ENCODE results near the gene DAPP1. TPM values are rescaled to one million over a fixed set of nuclear protein-coding genes. Genes with fewer than 3 reads are reported as not detected.

DAPP1 gene
- total RNA-seq, 1 experiment from 2014 or later: 7.9 TPM

GRCh38 chr4:99815597-99816011 is 1.0 kb upstream of the DAPP1 start:
- Histone ChIP-seq H3K27me3 (ENCODE audit: insufficient read depth, low read depth) (no peaks in the 10 kb centered on the region), H3K4me1 (replicated peaks; ENCODE audit: insufficient read depth) (peaks cover 39% of the 10 kb centered on the region), H2AFZ (no peak overlapping the region), H3K4me3 (no peak overlapping the region; the same call in 1 of the 2 replicates), H4K20me1 (ENCODE audit: insufficient read depth) (no peaks in the 10 kb centered on the region), H3K9me3 (ENCODE audit: insufficient read depth, low read depth) (no peaks in the 10 kb centered on the region), H3F3A (ENCODE audit: insufficient read depth, low read depth) (peaks cover 36% of the 10 kb centered on the region), H3K9me2 (ENCODE audit: insufficient read depth) (no peaks in the 10 kb centered on the region), H3K79me2 (ENCODE audit: low read depth) (peaks cover 24% of the 10 kb centered on the region), H3K4me2 (peak overlapping the region; percentile 84), H3K27ac (peak overlapping the region; percentile 100), H3K36me3 (ENCODE audit: low read depth) (no peaks in the 10 kb centered on the region)
- peak; percentile 72 to 100 for DNase-seq
- CTCF ChIA-PET: no interaction called here
- POLR2A ChIA-PET (ENCODE audit: unreplicated experiment): interaction anchor here (0.7 kb wide), 2 partner anchors 149 to 732 kb away, joined by 3 to 4 read pairs; no protein-coding TSS in a partner anchor
- BruUV-seq (replicated peaks): no TSS peak
- no peak for TF ChIP-seq EZH2 (IDR thresholded peaks at IDR 0.05; ENCODE audit: low read depth)
- intact Hi-C loops (cut with micrococcal nuclease; ENCODE audit: unreplicated experiment): loop anchor here (1.0 to 5.0 kb wide), 3 partner anchors 93 to 158 kb away; partner anchors contain the start of genes C4orf54 and H2AZ1

DNA sequence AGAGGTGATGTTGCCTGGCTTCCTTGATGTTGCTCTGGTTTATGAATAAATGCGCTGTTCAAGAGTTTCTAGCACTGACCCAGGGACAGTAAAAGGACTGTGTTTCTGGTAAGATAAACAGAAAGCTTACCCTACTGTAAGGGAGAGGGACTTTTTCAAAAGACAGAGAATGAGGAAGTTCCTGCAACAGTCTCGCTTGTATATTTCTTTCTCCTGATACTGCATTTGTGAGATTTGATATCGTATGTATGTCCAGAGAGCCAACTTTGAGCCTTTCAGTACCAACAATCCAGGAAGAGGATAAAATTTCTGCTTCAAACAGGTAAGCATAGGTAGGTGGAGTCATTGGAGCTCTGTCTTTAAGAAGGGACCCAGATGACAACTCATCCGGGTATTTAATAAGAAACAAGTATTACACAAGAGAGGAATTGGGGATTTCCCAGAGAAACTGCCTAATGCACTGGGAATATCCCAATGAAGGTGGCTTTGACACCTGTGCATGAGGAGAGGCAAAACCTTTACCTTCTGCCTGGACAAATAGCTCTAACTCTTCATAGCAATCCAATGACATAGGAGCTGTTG is 773 bp downstream of the DAPP1 start:
- Histone ChIP-seq H3K4me2 (peak overlapping the region; percentile 84), H3K36me3 (ENCODE audit: low read depth) (no peaks in the 10 kb centered on the region), H3K9me2 (ENCODE audit: insufficient read depth) (no peaks in the 10 kb centered on the region), H3F3A (ENCODE audit: insufficient read depth, low read depth) (peaks cover 36% of the 10 kb centered on the region), H3K4me3 (peak overlapping the region; percentile 65), H3K27ac (peak overlapping the region; percentile 100), H4K20me1 (ENCODE audit: insufficient read depth) (no peaks in the 10 kb centered on the region), H2AFZ (no peak overlapping the region), H3K4me1 (replicated peaks; ENCODE audit: insufficient read depth) (peaks cover 39% of the 10 kb centered on the region), H3K9me3 (ENCODE audit: insufficient read depth, low read depth) (no peaks in the 10 kb centered on the region), H3K79me2 (ENCODE audit: low read depth) (peaks cover 24% of the 10 kb centered on the region), H3K27me3 (ENCODE audit: insufficient read depth, low read depth) (no peaks in the 10 kb centered on the region)
- peak; percentile 7 to 80 for DNase-seq
- CTCF ChIA-PET: interaction anchor here (1.0 kb wide), 1 partner anchor 133 kb away, joined by 4 read pairs; no protein-coding TSS in a partner anchor
- intact Hi-C loops (cut with micrococcal nuclease; ENCODE audit: unreplicated experiment): loop anchor here (5.0 kb wide), 2 partner anchors 95 to 160 kb away; partner anchors contain the start of gene C4orf54
- 0 out of 2 replicates have a peak, but pooled peaks have one; percentile 10 for TF ChIP-seq CTCF (conservative IDR thresholded peaks at IDR 0.05)
- TF ChIP-seq EZH2 (IDR thresholded peaks at IDR 0.05; ENCODE audit: low read depth): no peak
- BruUV-seq (replicated peaks): no TSS peak
- POLR2A ChIA-PET (ENCODE audit: unreplicated experiment): interaction anchor here (0.8 kb wide), 2 partner anchors 63 to 729 kb away, joined by 4 to 6 read pairs; partner anchors contain the start of gene ADH5

GRCh38 chr4:99818661-99819060 is 2.0 kb downstream of the DAPP1 start:
- Histone ChIP-seq H3K27ac (no peak overlapping the region; the same call in 1 of the 2 replicates), H3K36me3 (ENCODE audit: low read depth) (no peaks in the 10 kb centered on the region), H3F3A (ENCODE audit: insufficient read depth, low read depth) (peaks cover 36% of the 10 kb centered on the region), H3K27me3 (ENCODE audit: insufficient read depth, low read depth) (no peaks in the 10 kb centered on the region), H3K4me2 (peak overlapping the region; percentile 84), H3K79me2 (ENCODE audit: low read depth) (peaks cover 28% of the 10 kb centered on the region), H4K20me1 (ENCODE audit: insufficient read depth) (no peaks in the 10 kb centered on the region), H3K4me3 (0 out of 2 replicates have a peak overlapping the region, but pooled peaks have one; percentile 65), H3K9me3 (ENCODE audit: insufficient read depth, low read depth) (no peaks in the 10 kb centered on the region), H2AFZ (no peak overlapping the region), H3K9me2 (ENCODE audit: insufficient read depth) (no peaks in the 10 kb centered on the region), H3K4me1 (replicated peaks; ENCODE audit: insufficient read depth) (peaks cover 39% of the 10 kb centered on the region)
- no TSS peak for BruUV-seq (replicated peaks)
- no peak for DNase-seq
- intact Hi-C loops (cut with micrococcal nuclease; ENCODE audit: unreplicated experiment): loop anchor here (5.0 kb wide), 2 partner anchors 96 to 161 kb away; partner anchors contain the start of gene C4orf54
- ChIA-PET CTCF (no interaction called here), POLR2A (ENCODE audit: unreplicated experiment) (no interaction called here)
- no peak for TF ChIP-seq CTCF (conservative IDR thresholded peaks at IDR 0.05)
- no peak for TF ChIP-seq EZH2 (IDR thresholded peaks at IDR 0.05; ENCODE audit: low read depth)

Data from PC-9 (cell line).